NCI-H2107 (cell line): Measurements from ENCODE around the gene CAND2.
"Not testable (repeated sequence)": the region's sequence is repeated elsewhere in the genome, so short reads cannot be mapped to it uniquely, and the experiment has no call there.

Source experiments
- DNase-seq: peaks from one replicate; lab custom pipeline; 2025; lab: John Stamatoyannopoulos, UW

CAND2 gene

DNA sequence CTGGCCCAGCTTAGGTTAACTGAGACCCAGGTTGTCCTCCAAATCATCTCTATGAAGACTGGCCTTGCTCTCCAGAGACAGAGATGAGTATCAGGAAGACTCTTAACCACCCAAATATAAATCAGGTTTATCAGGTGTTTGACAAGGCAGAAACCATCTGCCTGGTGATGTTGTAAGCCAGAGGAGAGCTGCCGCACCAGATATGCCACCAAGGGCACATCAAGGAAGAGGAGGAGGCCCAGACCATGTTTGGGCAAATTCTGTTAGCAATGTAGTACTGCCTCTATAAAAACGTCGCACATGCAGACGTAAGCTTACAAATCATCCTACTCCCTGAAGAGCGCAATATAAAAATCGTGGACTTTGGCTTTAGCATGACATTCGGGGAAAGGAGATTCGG is 65.9 kb downstream of the CAND2 start:
- DNase-seq, result no peak

GRCh38 chr3:12865271-12865670 is 68.8 kb downstream of the CAND2 start:
- DNase-seq, result no peak

DNA sequence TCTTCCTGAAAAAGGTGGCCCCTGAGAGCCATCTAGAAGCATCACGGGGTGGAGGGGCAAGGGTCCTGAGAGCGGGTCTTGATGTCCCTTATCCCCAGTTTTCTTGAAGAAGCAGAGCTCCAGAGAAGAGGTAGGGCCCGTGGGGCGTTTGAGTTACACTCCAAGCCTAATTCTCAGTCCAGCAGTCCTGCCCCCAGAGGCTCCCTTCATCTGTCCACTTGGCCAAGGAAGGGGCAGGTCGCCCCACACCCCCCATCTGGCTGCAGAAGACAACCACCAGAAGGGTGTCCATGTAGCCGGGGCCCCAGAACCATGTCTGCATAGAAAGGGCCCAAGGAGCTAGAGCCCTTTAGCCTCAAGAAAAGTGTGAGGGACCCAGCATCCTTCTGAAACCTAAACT is 70.4 kb downstream of the CAND2 start:
- DNase-seq, result no peak

GRCh38 chr3:12868039-12869034 is 71.9 kb downstream of the CAND2 start:
- peak; percentile 50 for DNase-seq

DNA sequence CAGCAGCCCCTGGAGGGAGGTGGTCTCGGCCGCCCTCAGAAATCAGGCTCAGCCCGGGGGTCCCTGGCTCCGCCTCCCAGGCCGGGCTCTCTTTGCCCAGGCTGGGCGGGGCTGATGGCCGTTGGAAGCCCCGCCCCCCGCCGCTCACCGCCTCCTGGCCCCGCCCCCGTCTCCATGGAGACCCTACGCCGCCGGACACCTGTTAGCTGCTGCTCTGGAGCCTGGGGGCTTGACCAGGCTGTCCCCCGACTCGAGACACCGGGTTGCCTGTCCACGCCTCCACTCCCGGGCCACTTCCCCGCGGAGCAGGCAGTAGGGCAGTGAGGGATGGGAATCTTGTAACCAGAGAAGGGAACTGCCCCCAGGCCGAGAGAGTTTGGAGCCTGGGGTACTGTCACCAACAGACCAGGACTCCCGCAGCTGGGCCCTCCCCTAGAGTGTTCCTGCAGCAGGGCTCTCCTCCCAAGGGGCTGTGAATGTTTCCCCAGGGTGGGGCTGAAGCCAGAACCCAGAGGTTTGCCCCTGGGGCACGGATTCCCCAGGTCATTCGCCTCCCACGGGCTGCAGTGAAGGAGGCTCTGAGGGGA is 72.6 kb downstream of the CAND2 start:
- no peak for DNase-seq

GRCh38 chr3:12870942-12871341 is 74.5 kb downstream of the CAND2 start:
- no peak for DNase-seq

DNA sequence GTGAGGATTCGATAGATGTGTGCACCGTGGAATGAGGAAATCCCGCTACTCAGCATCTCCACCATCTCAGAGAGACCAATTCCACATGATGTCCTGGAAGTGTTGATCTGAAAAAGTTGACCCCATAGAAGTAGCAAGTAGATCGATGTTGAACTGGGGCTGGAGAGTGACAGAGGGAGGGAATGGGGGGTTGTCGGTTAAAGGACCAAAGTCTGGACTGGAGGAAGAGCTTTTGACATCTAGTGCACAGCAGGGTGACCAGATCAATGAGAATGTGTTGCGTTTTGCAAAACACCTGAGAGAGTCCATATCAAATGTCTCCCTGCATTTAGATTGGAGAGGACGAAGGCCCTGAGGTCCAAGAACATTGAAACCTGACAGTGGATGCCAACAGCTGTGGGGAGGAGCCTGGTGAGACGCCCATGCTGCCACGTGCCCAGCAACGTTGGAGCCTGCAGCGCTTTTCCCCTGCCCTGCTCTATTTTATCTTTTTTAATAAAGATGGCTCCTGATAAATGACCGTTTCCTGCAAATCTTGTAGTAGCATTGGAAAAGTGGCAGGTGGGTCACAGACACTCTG is 75.0 kb downstream of the CAND2 start:
- DNase-seq, result no peak

DNA sequence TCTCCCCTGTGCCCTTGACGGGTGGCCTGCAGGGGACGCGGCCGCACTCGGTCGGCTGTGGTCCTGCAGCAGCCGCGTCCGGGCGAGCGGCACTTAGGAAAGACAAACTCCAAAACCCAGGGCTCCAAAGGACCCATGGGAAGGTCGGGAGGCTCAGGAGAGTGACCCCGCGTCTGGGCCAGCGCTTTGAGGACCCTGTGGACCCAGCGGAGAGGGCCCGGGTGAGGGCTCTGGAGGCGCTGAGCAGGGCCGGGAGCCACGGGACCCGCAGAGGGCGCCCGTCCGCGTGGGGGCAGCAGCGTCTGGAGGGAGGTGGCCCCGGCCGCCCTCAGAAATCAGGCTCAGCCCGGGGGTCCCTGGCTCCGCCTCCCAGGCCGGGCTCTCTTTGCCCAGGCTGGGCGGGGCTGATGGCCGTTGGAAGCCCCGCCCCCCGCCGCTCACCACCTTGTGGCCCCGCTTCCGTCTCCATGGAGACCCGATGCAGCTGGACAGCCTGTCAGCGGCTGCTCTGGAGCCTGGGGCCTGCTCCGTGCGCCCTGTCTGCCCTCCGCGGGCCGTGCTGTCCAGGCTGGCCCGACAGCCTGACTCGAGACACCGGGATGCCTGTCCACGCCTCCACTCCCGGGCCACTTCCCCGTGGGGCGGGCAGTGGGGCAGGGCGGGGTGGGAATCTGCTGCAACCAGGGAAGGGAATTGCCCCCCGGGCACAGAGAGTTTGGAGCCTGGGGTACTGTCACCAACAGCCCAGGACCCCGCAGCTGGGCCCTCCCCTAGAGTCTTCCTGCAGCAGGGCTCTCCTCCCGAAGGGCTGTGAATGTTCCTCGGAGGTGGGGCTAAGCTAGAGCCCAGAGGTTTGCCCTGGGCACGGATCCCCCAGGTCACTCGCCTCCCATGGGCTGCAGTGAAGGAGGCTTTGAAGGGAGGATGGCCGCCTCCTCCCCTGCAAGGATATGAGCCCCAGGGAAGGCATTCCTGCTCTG is 79.7 kb downstream of the CAND2 start:
- DNase-seq, result no peak

GRCh38 chr3:12877040-12877439 is 80.6 kb downstream of the CAND2 start:
- no peak for DNase-seq

GRCh38 chr3:12878141-12878574 is 81.7 kb downstream of the CAND2 start:
- DNase-seq, result no peak

DNA sequence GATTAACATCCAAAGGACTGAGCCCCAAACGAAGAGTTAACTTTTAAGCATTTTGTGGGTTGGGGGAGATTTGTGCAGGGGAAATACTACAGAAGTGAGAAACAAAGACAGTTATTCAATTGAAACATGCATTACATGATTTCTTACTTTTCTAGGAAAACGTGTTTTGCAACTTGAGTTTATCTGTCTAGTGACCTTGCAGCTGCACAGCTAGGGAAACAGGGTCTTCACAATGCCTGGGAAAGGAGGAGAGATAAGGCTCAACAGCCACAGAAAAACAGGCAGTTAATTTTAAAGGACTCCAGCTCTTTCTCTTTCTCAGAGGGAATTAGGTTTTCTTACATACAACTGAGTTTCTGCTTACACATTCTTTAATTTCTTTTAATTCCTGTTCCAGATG is 82.3 kb downstream of the CAND2 start:
- not testable (repeated sequence) for DNase-seq

GRCh38 chr3:12879191-12879815 is 82.8 kb downstream of the CAND2 start:
- DNase-seq, result no peak

GRCh38 chr3:12881858-12882257 is 85.4 kb downstream of the CAND2 start:
- not testable (repeated sequence) for DNase-seq

GRCh38 chr3:12882336-12883310 is 86.1 kb downstream of the CAND2 start:
- DNase-seq, result no peak

- no peak for DNase-seq
Observed at GRCh38 chr3:12884186-12884680, 87.8 kb downstream of the CAND2 start.
